B cell (primary cell): Measurements from ENCODE around the gene OGG1. TPM values are rescaled to one million over a fixed set of nuclear protein-coding genes. Genes with fewer than 3 reads are reported as not detected.
"Not testable (repeated sequence)": the region's sequence is repeated elsewhere in the genome, so short reads cannot be mapped to it uniquely, and the experiment has no call there.

ENCODE experiments used
- ATAC-seq: fragments of 200-7000 bp; cut with Tn5 transposase; one replicate; pipeline ENCODE4 v1.10.0; 2021; ENCODE audit warnings: low read depth, mild to moderate bottlenecking, moderate number of reproducible peaks, moderate library complexity
- CTCF ChIA-PET: fragments of 350-600 bp; sonication (Branson Sonifier 250); formaldehyde crosslinking; loops from one replicate; lab custom pipeline; 2021; ENCODE audit warnings: antibody characterized with exemption, inconsistent platforms; lab: Charles Lee
- POLR2A ChIA-PET: fragments of 350-600 bp; sonication (Branson Sonifier 250); formaldehyde crosslinking; loops from one replicate; lab custom pipeline; 2021; ENCODE audit warnings: antibody characterized with exemption; lab: Charles Lee
- DNase-seq: peaks from one replicate; pipeline ENCODE4 v3.0.0; 2013
- H2AFZ ChIP-seq: 2 replicates; pipeline ENCODE4 v1.6.1; 2012; ENCODE audit warnings: mild to moderate bottlenecking, low read depth, low read length; ENCODE audit not compliant: insufficient read depth, poor library complexity, severe bottlenecking
- H3K27ac ChIP-seq, 2 donors: 1 replicate in 1 of 2; 2 replicates in 1 of 2; pipeline ENCODE4 v1.5.1; 2012 to 2013; ENCODE audit warnings: low read length in 2 of 2, mild to moderate bottlenecking in 2 of 2, moderate library complexity in 1 of 2
- H3K27me3 ChIP-seq, 4 experiments: fragments of 200-600 bp in 1 of 4; sonication (generic) in 1 of 4; replicated peaks in 1 of 4; 1 replicate in 2 of 4; 2 replicates in 2 of 4; pipeline versions ENCODE4 v1.6.1 to v1.7.0; 2013 to 2016; ENCODE audit warnings: low read length in 3 of 4, mild to moderate bottlenecking in 2 of 4, mixed read lengths in 1 of 4, moderate library complexity in 1 of 4; ENCODE audit not compliant: insufficient read depth in 4 of 4, control insufficient read depth in 3 of 4; ENCODE audit errors: control extremely low read depth in 1 of 4
- H3K36me3 ChIP-seq, 2 experiments: replicated peaks in 1 of 2; 1 replicate in 1 of 2; 2 replicates in 1 of 2; pipeline versions ENCODE4 v1.6.1 to v1.7.1; 2013; ENCODE audit warnings: low read length in 1 of 2; ENCODE audit not compliant: insufficient read depth in 2 of 2, control insufficient read depth in 1 of 2; ENCODE audit errors: control extremely low read depth in 1 of 2, extremely low read depth in 1 of 2
- H3K4me1 ChIP-seq, 2 donors: fragments of 200-600 bp in 1 of 2; sonication (generic) in 1 of 2; 1 replicate in 1 of 2; 2 replicates in 1 of 2; pipeline versions ENCODE4 v1.5.1 to v1.6.1; 2013 to 2017; ENCODE audit warnings: low read length in 2 of 2; ENCODE audit not compliant: control insufficient read depth in 2 of 2, insufficient read depth in 2 of 2
- H3K4me2 ChIP-seq: replicated peaks from 2 replicates; pipeline ENCODE3; 2012; ENCODE audit warnings: mild to moderate bottlenecking, low read depth, low read length; ENCODE audit not compliant: poor library complexity, severe bottlenecking
- H3K4me3 ChIP-seq, 5 experiments: fragments of 200-600 bp in 1 of 5; sonication (generic) in 1 of 5; 1 replicate in 3 of 5; 2 replicates in 2 of 5; pipeline versions ENCODE4 v1.5.1 to v1.7.0; 2011 to 2016; ENCODE audit warnings: low read length in 4 of 5, mild to moderate bottlenecking in 4 of 5, low read depth in 2 of 5, control low read depth in 1 of 5, moderate library complexity in 1 of 5; ENCODE audit not compliant: insufficient read depth in 1 of 5; ENCODE audit errors: control extremely low read depth in 1 of 5, extremely low read depth in 1 of 5
- H3K79me2 ChIP-seq: fragments of 200-600 bp; sonication (generic); one replicate; pipeline ENCODE4 v1.6.0; 2016; ENCODE audit warnings: low read length; ENCODE audit not compliant: control insufficient read depth, insufficient read depth
- H3K9ac ChIP-seq: fragments of 200-600 bp; sonication (generic); 2 replicates; pipeline ENCODE4 v1.6.1; 2017; ENCODE audit warnings: mild to moderate bottlenecking, low read length, moderate library complexity
- H3K9me3 ChIP-seq, 3 donors: one replicate each; pipeline versions ENCODE4 v1.6.1 to v1.7.1; 2013; ENCODE audit warnings: low read length in 2 of 3; ENCODE audit not compliant: control insufficient read depth in 2 of 3, insufficient read depth in 1 of 3; ENCODE audit errors: control extremely low read depth in 1 of 3
- H4K20me1 ChIP-seq: 2 replicates; pipeline ENCODE4 v1.6.0; 2012; ENCODE audit warnings: mild to moderate bottlenecking, low read length; ENCODE audit not compliant: insufficient read depth, control insufficient read depth, poor library complexity, severe bottlenecking
- H3K27ac Mint-ChIP-seq: one replicate; pipeline ENCODE4 v1.8.0; 2021; ENCODE audit warnings: mixed read lengths
- H3K27me3 Mint-ChIP-seq: one replicate; pipeline ENCODE4 v1.8.0; 2021; ENCODE audit warnings: mixed read lengths
- H3K4me1 Mint-ChIP-seq: one replicate; pipeline ENCODE4 v1.8.0; 2021; ENCODE audit warnings: mixed read lengths
- H3K4me3 Mint-ChIP-seq: one replicate; pipeline ENCODE4 v1.8.0; 2021; ENCODE audit warnings: mixed read lengths
- H3K9me3 Mint-ChIP-seq: one replicate; pipeline ENCODE4 v1.8.0; 2022; ENCODE audit warnings: mixed read lengths; ENCODE audit not compliant: insufficient read depth
- CTCF ChIP-seq: fragments of 200-600 bp; IDR thresholded peaks from one replicate; pipeline ENCODE4 v1.8.0; 2022; ENCODE audit warnings: antibody characterized with exemption, mild to moderate bottlenecking
- EZH2 ChIP-seq: IDR thresholded peaks from 2 replicates; pipeline ENCODE4 v1.6.1; 2012; ENCODE audit warnings: borderline replicate concordance, low read depth, mild to moderate bottlenecking, moderate library complexity, low read length; ENCODE audit not compliant: insufficient read depth, poor library complexity, severe bottlenecking
- WGBS: methylation state at CpG from one replicate; pipeline ENCODE4 v1.1.5; 2013; ENCODE audit warnings: missing lambda C conversion rate; ENCODE audit not compliant: insufficient coverage; 5-methylcytosine and 5-hydroxymethylcytosine counted together
- intact Hi-C: fragments of 100-400 bp; cut with micrococcal nuclease; formaldehyde crosslinking; loops from one replicate; pipeline ENCODE4 v1.10.0; 2022
- polyA plus RNA-seq: library from polyadenylated mRNA; depleted of rRNA; stranded (reverse); fragments of >200 nt; gene quantifications from 2 replicates; pipeline ENCODE4 v1.2.3, GENCODE V29; 2012
- total RNA-seq, 2 donors: library from RNA; stranded (reverse); fragments of 120-200 nt in 1 of 2; gene quantifications; 1 replicate in 1 of 2; 2 replicates in 1 of 2; pipeline versions ENCODE4 v1.2.3 to v1.2.4, GENCODE V29; 2013 to 2022

Gene OGG1
- total and polyA plus RNA-seq, 2 donors (not counting 1 experiment from before 2014, with no cell fraction given), result 45.6 to 81.6 TPM

GRCh38 chr3:9770276-9770812 lies 20.6 kb downstream of the OGG1 start:
- Histone ChIP-seq H3K4me3 (peak overlapping the region; percentile 38 to 63 (median 39)), H2AFZ (peak overlapping the region; percentile 69), H3K4me1 (peaks cover 17 to 18% of the 10 kb centered on the region in 2 donors), H3K9ac (peak overlapping the region; percentile 65), H3K27ac (no peak overlapping the region), H3K27me3 (peaks cover 0 to 12% (median 2%) of the 10 kb centered on the region in 4 experiments), H4K20me1 (no peaks in the 10 kb centered on the region), H3K9me3 (no peaks in the 10 kb centered on the region), H3K4me2 (peak overlapping the region; percentile 91), H3K79me2 (no peaks in the 10 kb centered on the region), H3K36me3 (peaks cover 0 to 2% of the 10 kb centered on the region in 2 experiments)
- H3K4me3 Mint-ChIP-seq, result peak overlapping the region; percentile 67
- WGBS, result 30% methylated on average over 13 of the region's 15 CpGs
- ChIA-PET POLR2A (interaction anchor here (1.2 to 1.7 kb wide), 2 partner anchors 19 to 22 kb away, joined by 3 to 7 read pairs; partner anchors contain the start of gene TADA3), CTCF (interaction anchor here (0.6 to 1.1 kb wide), 2 partner anchors 12 to 471 kb away, joined by 3 to 4 read pairs; no protein-coding TSS in a partner anchor)
- H3K9me3 Mint-ChIP-seq, result no peaks in the 10 kb centered on the region
- intact Hi-C loops, result no loop called here
- H3K27ac Mint-ChIP-seq, result no peak overlapping the region
- no peak for TF ChIP-seq EZH2
- no peak for TF ChIP-seq CTCF
- DNase-seq (no peak), ATAC-seq (no peak)
- peaks cover 21% of the 10 kb centered on the region for H3K4me1 Mint-ChIP-seq
- H3K27me3 Mint-ChIP-seq, result peaks cover 5% of the 10 kb centered on the region

GRCh38 chr3:9771007-9771406 lies 21.3 kb downstream of the OGG1 start:
- H3K27ac ChIP-seq, H3K9ac ChIP-seq, H3K9me3 ChIP-seq, H3K27ac Mint-ChIP-seq, H2AFZ ChIP-seq, H3K27me3 Mint-ChIP-seq, H3K36me3 ChIP-seq, ATAC-seq, H3K4me3 ChIP-seq, H4K20me1 ChIP-seq, H3K9me3 Mint-ChIP-seq, DNase-seq, intact Hi-C loops, H3K79me2 ChIP-seq, H3K4me2 ChIP-seq: not testable (repeated sequence)
- peaks cover 22% of the 10 kb centered on the region for H3K4me1 Mint-ChIP-seq
- no CpG with 5 or more reads among the region's 2 CpGs for WGBS
- CTCF ChIA-PET, result interaction anchor here (0.6 to 1.1 kb wide), 3 partner anchors 11 to 470 kb away, joined by 3 to 6 read pairs (median 4); no protein-coding TSS in a partner anchor
- H3K27me3 ChIP-seq, result peaks cover 0 to 12% (median 2%) of the 10 kb centered on the region in 4 experiments
- H3K4me1 ChIP-seq, result peaks cover 17 to 18% of the 10 kb centered on the region in 2 donors
- POLR2A ChIA-PET, result interaction anchor here (1.2 kb wide), 1 partner anchor 21 kb away, joined by 3 read pairs; the partner anchor contains the start of gene TADA3
- H3K4me3 Mint-ChIP-seq, result peak overlapping the region; percentile 67
